Measurements from ENCODE around the gene HARS2. TPM values are rescaled to one million over a fixed set of nuclear protein-coding genes. Genes with fewer than 3 reads are reported as not detected.
"Not testable (repeated sequence)": the region's sequence is repeated elsewhere in the genome, so short reads cannot be mapped to it uniquely, and the experiment has no call there.

The HARS2 gene
- total RNA-seq, 1 experiment from 2014 or later = 20.5 TPM

GRCh38 chr5:140718266-140718592, 27.0 kb downstream of the HARS2 start:
- no CpG with 5 or more reads among the region's 7 CpGs for WGBS (ENCODE audit: extremely low coverage, insufficient read length, low lambda C conversion rate)
- no peak overlapping the region for H2AK5ac ChIP-seq (ENCODE audit: insufficient read length, low read length)
- H3K4me2 ChIP-seq (ENCODE audit: insufficient read depth, insufficient read length, low read length) = no peak overlapping the region

GRCh38 chr5:140720738-140721137, 29.5 kb downstream of the HARS2 start:
- H3K4me2 ChIP-seq (ENCODE audit: insufficient read depth, insufficient read length, low read length); H3K23me2 ChIP-seq (ENCODE audit: insufficient read length, low read depth, low read length, poor library complexity, severe bottlenecking); H4K5ac ChIP-seq (ENCODE audit: insufficient read length, low read depth, low read length); H2BK15ac ChIP-seq (ENCODE audit: low read depth, low read length); H3K4me1 Mint-ChIP-seq; H3K27me3 Mint-ChIP-seq (ENCODE audit: low read depth); H2AFZ ChIP-seq (ENCODE audit: low read length); H2AK5ac ChIP-seq (ENCODE audit: insufficient read length, low read length); H4K20me1 ChIP-seq (ENCODE audit: control insufficient read depth, insufficient read depth, insufficient read length); H2BK120ac ChIP-seq (ENCODE audit: low read depth, low read length, poor library complexity, severe bottlenecking); H3K18ac ChIP-seq (ENCODE audit: insufficient read length, low read depth, low read length); H3K27me3 ChIP-seq (ENCODE audit: insufficient read depth, low read length); H3K56ac ChIP-seq (ENCODE audit: insufficient read length, low read depth, low read length); H2BK12ac ChIP-seq (ENCODE audit: insufficient read length, low read depth, low read length); H3K9me3 Mint-ChIP-seq; H3K79me1 ChIP-seq (ENCODE audit: insufficient read depth, low read depth, low read length, poor library complexity, severe bottlenecking); H3K14ac ChIP-seq (ENCODE audit: insufficient read depth, low read length); H3K4me3 Mint-ChIP-seq; H3K27ac Mint-ChIP-seq; H2BK20ac ChIP-seq (ENCODE audit: low read depth, low read length, poor library complexity, severe bottlenecking); H3K79me2 ChIP-seq (ENCODE audit: insufficient read depth, low read length); H3K36me3 Mint-ChIP-seq (ENCODE audit: insufficient read depth in 1 of 3, low read depth in 3 of 3); DNase-seq; H3K23ac ChIP-seq (ENCODE audit: insufficient read length, low read depth, low read length); H2BK5ac ChIP-seq (ENCODE audit: insufficient read length, low read length); H3K27ac ChIP-seq (ENCODE audit: insufficient read length, low read depth, low read length); H4K8ac ChIP-seq (replicated peaks; ENCODE audit: insufficient read length, low read depth, low read length); H3K4ac ChIP-seq (ENCODE audit: low read depth, low read length); H3K9me3 ChIP-seq (ENCODE audit: control insufficient read depth, low read depth, low read length); H3T11ph ChIP-seq (ENCODE audit: low read length); H3K4me1 ChIP-seq (ENCODE audit: insufficient read depth, low read length); H4K91ac ChIP-seq (ENCODE audit: insufficient read length, low read depth, low read length); H3K9ac ChIP-seq (ENCODE audit: extremely low read depth, insufficient read length, low read length): not testable (repeated sequence)
- WGBS (ENCODE audit: extremely low coverage, insufficient read length, low lambda C conversion rate) = no CpG with 5 or more reads among the region's 6 CpGs

More at GRCh38 chr5:140718266-140718592, 27.0 kb downstream of the HARS2 start:
- no peak overlapping the region for H3K14ac ChIP-seq (ENCODE audit: insufficient read depth, low read length)
- H3K9ac ChIP-seq (ENCODE audit: extremely low read depth, insufficient read length, low read length) = no peak overlapping the region
- Mint-ChIP-seq H3K27ac (no peak overlapping the region), H3K9me3 (peaks cover 0 to 3% of the 10 kb centered on the region in 2 experiments; a peak in 2 of 5 replicates), H3K4me1 (no peaks in the 10 kb centered on the region), H3K27me3 (ENCODE audit: low read depth) (peaks cover 5% of the 10 kb centered on the region), H3K4me3 (no peak overlapping the region), H3K36me3 (ENCODE audit: insufficient read depth in 1 of 3, low read depth in 3 of 3) (no peaks in the 10 kb centered on the region)
- H3K27ac ChIP-seq (ENCODE audit: insufficient read length, low read depth, low read length) = no peak overlapping the region
- H2BK15ac ChIP-seq (ENCODE audit: low read depth, low read length) = no peak overlapping the region
- DNase-seq = no peak
- no peak overlapping the region for H3T11ph ChIP-seq (ENCODE audit: low read length)
- no peak overlapping the region for H4K91ac ChIP-seq (ENCODE audit: insufficient read length, low read depth, low read length)
- no peak overlapping the region for H2AFZ ChIP-seq (ENCODE audit: low read length)
- H3K23ac ChIP-seq (ENCODE audit: insufficient read length, low read depth, low read length) = no peak overlapping the region
- H2BK5ac ChIP-seq (ENCODE audit: insufficient read length, low read length) = no peak overlapping the region
- H4K8ac ChIP-seq (replicated peaks; ENCODE audit: insufficient read length, low read depth, low read length) = no peak overlapping the region
- TF ChIP-seq CTCF (conservative IDR thresholded peaks at IDR 0.05) = no peak
- H3K27me3 ChIP-seq (ENCODE audit: insufficient read depth, low read length) = no peaks in the 10 kb centered on the region
- H2BK12ac ChIP-seq (ENCODE audit: insufficient read length, low read depth, low read length) = no peak overlapping the region
- H4K5ac ChIP-seq (ENCODE audit: insufficient read length, low read depth, low read length) = no peak overlapping the region
- H3K18ac ChIP-seq (ENCODE audit: insufficient read length, low read depth, low read length) = no peak overlapping the region
- no peaks in the 10 kb centered on the region for H3K23me2 ChIP-seq (ENCODE audit: insufficient read length, low read depth, low read length, poor library complexity, severe bottlenecking)
- H3K4me1 ChIP-seq (ENCODE audit: insufficient read depth, low read length) = no peaks in the 10 kb centered on the region
- H3K56ac ChIP-seq (ENCODE audit: insufficient read length, low read depth, low read length) = no peak overlapping the region
- no peak overlapping the region for H3K4ac ChIP-seq (ENCODE audit: low read depth, low read length)
- no peak overlapping the region for H2BK20ac ChIP-seq (ENCODE audit: low read depth, low read length, poor library complexity, severe bottlenecking)
- no peaks in the 10 kb centered on the region for H3K79me1 ChIP-seq (ENCODE audit: insufficient read depth, low read depth, low read length, poor library complexity, severe bottlenecking)
- no peaks in the 10 kb centered on the region for H3K9me3 ChIP-seq (ENCODE audit: control insufficient read depth, low read depth, low read length)
- H2BK120ac ChIP-seq (ENCODE audit: low read depth, low read length, poor library complexity, severe bottlenecking) = no peak overlapping the region
- no peaks in the 10 kb centered on the region for H3K79me2 ChIP-seq (ENCODE audit: insufficient read depth, low read length)
- H4K20me1 ChIP-seq (ENCODE audit: control insufficient read depth, insufficient read depth, insufficient read length) = no peaks in the 10 kb centered on the region

All from H9 (cell line).